T1000 (cell line): ENCODE measurements around the gene MISP3.
"Not testable (repeated sequence)": the region's sequence is repeated elsewhere in the genome, so short reads cannot be mapped to it uniquely, and the experiment has no call there.

Experiments used
- DNase-seq: peaks from one replicate; lab custom pipeline; 2025; ENCODE audit warnings: mixed read lengths; lab: John Stamatoyannopoulos, UW

Gene MISP3

DNA sequence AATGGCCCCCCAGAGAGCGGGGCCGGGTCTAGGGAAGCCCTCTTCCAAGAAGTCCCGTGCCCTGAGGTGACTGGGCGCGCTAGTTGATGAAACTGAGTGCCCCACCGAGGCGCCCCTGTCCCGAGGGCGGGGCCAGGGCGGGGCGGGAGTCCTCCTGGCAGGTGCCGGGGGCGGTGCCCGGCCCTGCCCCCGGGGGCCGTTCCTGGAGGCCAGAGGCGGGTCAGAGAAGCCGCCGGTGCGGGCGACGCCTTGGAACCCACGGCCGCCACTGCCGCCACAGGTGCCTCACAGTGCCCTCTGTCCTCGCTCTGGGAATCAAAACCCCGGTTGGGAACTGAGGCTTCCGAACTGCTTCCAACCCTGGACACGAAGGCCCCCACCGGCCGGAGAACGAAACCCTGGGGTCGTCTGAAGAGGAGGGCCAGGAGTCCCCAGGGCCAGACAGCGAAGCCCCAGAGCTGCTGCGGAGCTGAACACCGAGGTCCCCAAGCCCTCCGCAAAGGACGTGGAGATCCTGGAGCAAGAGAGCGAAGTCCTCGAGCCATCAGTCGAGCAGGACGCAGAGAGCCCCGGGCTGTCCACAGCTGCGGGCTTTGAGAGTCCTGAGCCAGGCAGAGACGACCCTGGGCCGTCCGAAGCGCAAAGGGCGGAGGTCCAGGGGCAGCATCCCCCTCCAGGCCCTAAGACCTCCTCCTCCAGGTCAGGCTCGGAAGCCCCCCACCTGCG lies at the start of gene MISP3:
Gene MISP3 (plus strand): TSS at position 252 of the 726 bp plus-strand sequence. CDS start 524 bp downstream, outside the sequence.
- no peak for DNase-seq

DNA sequence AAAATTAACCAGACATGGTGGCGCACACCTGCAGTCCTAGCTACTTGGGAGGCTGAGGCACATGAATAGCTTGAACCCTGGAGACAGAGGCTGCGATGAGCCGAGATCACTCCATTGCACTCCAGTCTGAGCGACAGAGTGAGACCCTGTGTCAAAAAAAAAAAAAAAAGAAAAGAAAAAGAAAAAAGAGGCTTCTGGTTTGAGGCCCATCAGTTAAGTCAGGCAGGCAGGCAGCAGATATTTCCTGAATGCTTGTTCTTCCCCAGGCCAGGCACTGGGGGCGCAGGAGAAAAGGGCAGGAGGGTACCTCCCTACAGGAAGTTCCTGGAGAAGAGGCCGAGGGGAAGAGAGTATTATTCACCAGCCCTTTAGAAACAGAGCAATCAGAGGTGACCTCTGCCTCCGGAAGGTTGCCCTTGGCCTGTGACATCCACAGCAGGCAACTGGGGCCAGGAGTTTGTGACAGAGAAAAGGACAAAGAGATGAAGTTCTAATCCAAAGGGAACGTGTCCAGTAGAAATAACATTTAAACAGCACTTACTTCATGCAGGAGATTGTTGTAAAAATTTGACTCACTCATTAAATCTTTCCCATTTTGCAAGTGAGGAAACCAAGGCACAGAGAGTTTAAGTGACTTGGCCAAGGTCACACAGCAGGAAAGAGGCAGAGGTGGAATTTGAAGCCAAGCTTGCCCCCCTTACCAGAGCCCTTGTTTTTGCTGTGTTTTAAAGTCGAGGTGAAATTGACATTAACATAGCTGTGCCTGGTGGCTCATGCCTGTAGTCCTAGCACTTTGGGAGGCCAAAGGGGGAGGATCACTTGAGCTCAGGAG lies 49.0 kb upstream of the MISP3 start:
- DNase-seq: no peak

- not testable (repeated sequence) for DNase-seq
Observed at GRCh38 chr19:14026652-14027192, 45.9 kb upstream of the MISP3 start.

DNA sequence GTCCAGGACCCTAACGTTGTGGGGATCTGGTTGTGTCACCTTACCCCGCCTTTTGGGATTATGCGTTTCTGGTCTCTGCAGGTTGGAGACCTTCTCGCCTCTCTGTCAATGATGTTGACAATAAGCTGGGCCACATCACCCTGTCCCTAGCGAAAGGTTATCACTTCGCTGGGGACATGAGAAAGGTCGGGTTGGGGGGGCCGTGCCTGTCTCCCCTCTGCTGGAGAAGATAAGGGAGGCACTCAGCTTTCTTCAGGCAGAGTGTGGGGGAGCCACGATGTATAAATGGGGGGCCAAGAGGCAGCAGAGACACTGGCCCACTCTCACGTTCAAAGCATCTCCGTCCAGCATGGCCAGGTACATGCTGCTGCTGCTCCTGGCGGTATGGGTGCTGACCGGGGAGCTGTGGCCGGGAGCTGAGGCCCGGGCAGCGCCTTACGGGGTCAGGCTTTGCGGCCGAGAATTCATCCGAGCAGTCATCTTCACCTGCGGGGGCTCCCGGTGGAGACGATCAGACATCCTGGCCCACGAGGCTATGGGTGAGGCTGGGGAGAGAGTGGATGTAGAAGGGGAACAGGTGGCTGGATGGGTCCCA lies 44.6 kb upstream of the MISP3 start, which contains the start of gene RLN3:
Gene RLN3 (plus strand): TSS at position 293 of the 595 bp plus-strand sequence. CDS start 57 bp downstream, at position 350.
- DNase-seq: no peak

DNA sequence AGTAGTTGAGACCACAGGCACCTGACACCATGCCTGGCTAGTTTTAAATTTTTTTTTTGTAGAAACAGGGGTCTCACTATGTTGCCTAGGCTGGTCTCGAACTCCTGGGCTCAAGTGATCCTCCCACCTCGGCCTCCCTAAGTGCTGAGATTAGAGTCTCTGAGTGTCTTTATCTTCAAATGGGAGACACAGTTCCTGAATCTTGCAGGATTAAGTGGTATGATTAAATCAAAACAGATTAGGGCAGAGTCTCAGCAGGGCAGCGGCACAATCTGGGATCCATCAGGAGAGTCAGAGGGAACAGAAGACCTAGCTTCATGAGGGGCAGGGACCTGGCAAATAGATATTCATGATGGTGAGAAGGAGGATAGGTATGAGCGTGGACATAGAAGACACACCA lies 43.7 kb upstream of the MISP3 start:
- no peak for DNase-seq

DNA sequence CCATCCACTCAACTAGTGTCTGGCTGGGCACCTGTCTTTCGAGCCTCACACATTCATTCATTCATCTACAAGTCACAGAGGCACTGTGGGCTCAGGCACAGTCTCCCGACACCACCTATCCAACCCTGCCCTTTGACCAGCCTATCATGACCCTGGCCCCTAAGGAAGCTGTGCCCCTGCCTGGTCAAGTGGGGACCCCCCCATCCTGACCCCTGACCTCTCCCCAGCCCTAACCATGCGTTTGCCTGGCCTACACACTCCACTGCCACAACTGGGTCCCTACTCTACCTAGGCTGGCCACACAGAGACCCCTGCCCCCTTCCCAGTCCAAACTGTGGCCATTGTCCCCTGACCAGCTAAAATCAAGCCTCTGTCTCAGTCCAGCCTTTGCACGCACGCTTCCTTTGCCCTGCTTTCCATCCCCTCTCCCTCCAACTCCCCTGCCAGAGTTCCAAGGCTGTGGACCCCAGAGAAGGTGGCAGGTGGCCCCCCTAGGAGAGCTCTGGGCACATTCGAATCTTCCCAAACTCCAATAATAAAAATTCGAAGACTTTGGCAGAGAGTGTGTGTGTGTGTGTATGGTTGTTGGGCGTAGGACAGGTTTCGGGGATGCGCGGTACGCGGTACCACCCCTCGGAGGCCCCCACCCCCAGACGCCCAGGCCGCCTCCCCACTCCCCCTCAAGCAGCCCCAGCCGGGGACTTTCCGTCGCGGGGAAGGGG lies 41.4 kb upstream of the MISP3 start:
- no peak for DNase-seq

DNA sequence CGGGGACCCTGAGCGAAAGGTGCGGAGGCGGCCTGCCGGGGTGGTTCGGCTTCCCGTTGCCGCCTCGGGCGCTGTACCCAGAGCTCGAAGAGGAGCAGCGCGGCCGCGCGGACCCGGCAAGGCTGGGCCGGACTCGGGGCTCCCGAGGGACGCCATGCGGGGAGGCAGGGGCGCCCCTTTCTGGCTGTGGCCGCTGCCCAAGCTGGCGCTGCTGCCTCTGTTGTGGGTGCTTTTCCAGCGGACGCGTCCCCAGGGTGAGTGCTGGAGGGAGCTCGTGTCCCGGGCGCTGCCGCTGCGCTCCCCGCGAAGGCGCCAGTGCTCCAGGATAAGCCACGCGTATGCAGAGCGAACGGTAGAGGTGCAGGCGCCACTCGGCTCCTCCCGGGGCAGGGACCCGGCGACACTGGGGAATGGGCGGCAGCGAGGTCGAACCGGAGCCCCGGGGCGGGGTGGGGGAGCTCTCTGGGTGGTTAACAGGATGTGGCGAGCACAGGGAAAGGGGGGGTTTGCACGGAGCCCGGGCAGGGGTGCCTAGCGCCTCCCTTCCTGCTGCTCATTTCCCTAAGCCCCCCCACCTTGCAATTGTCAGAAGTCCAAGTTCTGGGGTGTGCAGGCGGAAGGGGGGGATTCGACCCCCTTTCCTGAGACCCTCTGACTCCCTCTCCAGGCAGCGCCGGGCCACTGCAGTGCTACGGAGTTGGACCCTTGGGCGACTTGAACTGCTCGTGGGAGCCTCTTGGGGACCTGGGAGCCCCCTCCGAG lies 40.7 kb upstream of the MISP3 start, which contains the start of gene IL27RA:
Gene IL27RA (plus strand): TSS at position 44 of the 762 bp plus-strand sequence. CDS start 111 bp downstream, at position 155.
- DNase-seq: peak; percentile 28

DNA sequence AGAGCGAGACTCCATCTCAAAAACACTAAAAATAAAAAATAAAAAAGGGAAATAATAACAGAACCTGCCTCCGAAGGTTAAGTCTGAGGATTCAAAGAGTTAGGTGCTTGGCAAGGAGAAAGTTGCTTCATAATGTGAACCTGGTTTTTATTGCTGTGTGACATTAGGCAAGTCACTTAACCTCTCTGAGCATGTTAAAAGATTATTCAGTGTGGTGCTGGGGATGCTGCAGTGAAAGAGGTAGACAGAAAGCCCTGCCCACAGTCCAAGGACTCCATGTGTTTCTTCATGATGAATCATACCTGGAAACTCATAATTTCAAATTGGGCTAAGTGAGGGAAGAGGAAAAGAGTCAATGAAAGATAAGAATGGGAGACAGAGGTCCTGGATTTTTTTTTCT lies 38.6 kb upstream of the MISP3 start:
- no peak for DNase-seq

GRCh38 chr19:14035159-14035558 lies 37.4 kb upstream of the MISP3 start:
- not testable (repeated sequence) for DNase-seq

GRCh38 chr19:14035706-14036105 lies 36.9 kb upstream of the MISP3 start:
- no peak for DNase-seq

- DNase-seq: no peak
Observed at GRCh38 chr19:14039181-14039580, 33.4 kb upstream of the MISP3 start.

GRCh38 chr19:14042659-14043608 lies 29.7 kb upstream of the MISP3 start:
- not testable (repeated sequence) for DNase-seq

- DNase-seq: not testable (repeated sequence)
Observed at GRCh38 chr19:14047866-14048265, 24.7 kb upstream of the MISP3 start.

DNA sequence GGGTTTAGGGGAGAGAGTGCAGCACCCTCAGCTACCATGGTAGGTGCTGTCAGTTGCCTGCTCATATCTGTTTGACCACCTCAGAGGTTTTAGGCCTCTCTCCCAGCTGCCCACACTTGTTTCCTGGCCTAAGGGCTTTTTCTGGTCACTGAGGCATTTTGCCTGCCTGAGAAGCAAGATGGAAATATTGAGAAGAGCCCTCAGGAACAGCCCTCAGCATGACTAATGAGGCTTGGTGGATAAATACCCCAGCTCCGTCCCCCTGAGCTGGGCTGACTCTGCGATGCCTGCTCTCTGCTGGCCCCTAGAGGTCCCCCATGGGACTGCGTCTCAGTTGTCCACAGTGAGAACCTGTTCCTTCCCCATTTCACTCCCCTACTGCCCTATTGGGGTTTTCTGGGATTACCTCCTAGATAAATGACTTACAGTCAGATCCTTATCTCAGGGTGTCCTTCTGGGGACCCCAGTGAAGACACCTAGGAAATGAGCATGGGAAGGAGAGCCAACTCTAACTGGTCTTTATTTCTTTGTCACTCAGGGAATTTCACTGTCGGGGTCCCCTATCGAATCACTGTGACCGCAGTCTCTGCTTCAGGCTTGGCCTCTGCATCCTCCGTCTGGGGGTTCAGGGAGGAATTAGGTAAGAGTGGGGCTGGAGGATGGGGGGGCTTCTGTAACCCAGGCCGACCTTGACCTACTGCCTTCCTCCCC lies 24.0 kb upstream of the MISP3 start:
- DNase-seq: peak; percentile 44

GRCh38 chr19:14050512-14050911 lies 22.1 kb upstream of the MISP3 start:
- DNase-seq: no peak

DNA sequence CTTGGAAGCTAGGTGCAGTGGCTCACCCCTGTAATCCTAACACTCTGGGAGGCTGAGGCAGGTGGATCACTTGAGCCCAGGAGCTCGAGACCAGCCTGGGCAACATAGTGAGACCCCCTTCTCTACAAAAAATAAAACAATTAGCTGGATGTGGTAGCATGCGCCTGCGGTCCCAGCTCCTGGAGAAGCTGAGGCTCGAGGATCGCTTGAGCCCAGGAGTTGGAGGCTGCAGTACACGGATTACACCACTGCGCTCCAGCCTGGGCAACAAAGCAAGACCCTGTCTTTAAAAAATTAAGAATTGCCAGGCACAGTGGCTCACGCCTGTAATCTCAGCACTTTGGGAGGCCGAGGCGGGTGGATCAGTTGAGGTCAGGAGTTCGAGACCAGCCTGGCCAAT lies 21.6 kb upstream of the MISP3 start:
- DNase-seq: not testable (repeated sequence)

DNA sequence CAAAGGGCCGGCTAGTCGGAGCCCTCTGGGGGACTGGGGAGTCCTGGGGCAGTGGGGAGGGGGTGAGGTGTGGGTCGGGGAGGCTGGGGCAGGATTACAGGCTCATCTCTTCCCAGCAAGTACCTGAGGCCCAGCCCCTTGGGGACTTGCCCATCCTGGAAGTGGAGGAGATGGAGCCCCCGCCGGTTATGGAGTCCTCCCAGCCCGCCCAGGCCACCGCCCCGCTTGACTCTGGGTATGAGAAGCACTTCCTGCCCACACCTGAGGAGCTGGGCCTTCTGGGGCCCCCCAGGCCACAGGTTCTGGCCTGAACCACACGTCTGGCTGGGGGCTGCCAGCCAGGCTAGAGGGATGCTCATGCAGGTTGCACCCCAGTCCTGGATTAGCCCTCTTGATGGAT lies 20.6 kb upstream of the MISP3 start:
- no peak for DNase-seq

GRCh38 chr19:14052470-14052869 lies 20.1 kb upstream of the MISP3 start:
- no peak for DNase-seq

DNA sequence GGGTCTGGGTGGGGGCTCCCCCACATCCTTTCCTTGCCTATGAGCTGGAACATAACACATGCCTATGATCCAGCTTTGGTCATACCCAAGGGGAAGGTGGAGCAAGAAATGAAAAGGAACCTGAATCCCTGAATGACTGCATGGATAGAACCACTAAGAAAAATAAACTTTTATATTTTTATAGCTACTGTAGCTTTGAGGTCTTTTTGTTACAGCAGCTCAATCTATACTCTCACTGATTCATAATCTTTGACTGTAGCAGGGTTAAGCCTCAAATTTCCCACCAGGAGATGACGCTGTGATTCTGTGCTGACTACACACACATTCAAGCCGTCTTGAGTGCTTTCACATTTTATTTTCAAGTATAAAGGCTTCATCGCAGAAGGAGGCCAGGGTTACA lies 19.6 kb upstream of the MISP3 start:
- DNase-seq: no peak
